Hepatocyte (in vitro differentiated cells): ENCODE results near the gene SLC12A5. TPM values are rescaled to one million over a fixed set of nuclear protein-coding genes. Genes with fewer than 3 reads are reported as not detected.

Source experiments
- DNase-seq: peaks from one replicate; pipeline ENCODE4 v3.0.0-alpha.2; 2016; ENCODE audit warnings: low spot score
- H2AFZ ChIP-seq: fragments of 200-600 bp; sonication (generic); 2 replicates; pipeline ENCODE4 v1.6.0; 2016; ENCODE audit warnings: antibody characterized with exemption, mild to moderate bottlenecking
- H3K27ac ChIP-seq: fragments of 200-600 bp; sonication (generic); 2 replicates; pipeline ENCODE4 v1.5.1; 2016; ENCODE audit warnings: mild to moderate bottlenecking
- H3K27me3 ChIP-seq: fragments of 200-600 bp; sonication (generic); 2 replicates; pipeline ENCODE4 v1.6.1; 2016
- H3K36me3 ChIP-seq: fragments of 200-600 bp; sonication (generic); replicated peaks from 2 replicates; pipeline ENCODE4 v1.5.1; 2016; ENCODE audit warnings: low read depth; ENCODE audit not compliant: insufficient read depth
- H3K4me1 ChIP-seq: fragments of 200-600 bp; sonication (generic); 2 replicates; pipeline ENCODE4 v1.5.1; 2016; ENCODE audit warnings: mild to moderate bottlenecking, moderate library complexity; ENCODE audit not compliant: insufficient read depth
- H3K4me2 ChIP-seq: fragments of 200-600 bp; sonication (generic); 2 replicates; pipeline ENCODE4 v1.6.0; 2016
- H3K4me3 ChIP-seq: fragments of 200-600 bp; sonication (generic); 2 replicates; pipeline ENCODE4 v1.5.1; 2016; ENCODE audit warnings: mild to moderate bottlenecking
- H3K79me2 ChIP-seq: fragments of 200-600 bp; sonication (generic); 2 replicates; pipeline ENCODE4 v1.6.0; 2017; ENCODE audit warnings: mild to moderate bottlenecking
- H3K9me2 ChIP-seq: fragments of 200-600 bp; sonication (generic); replicated peaks from 2 replicates; pipeline ENCODE4 v1.6.0; 2017; ENCODE audit warnings: mild to moderate bottlenecking; ENCODE audit not compliant: insufficient read depth
- H3K9me3 ChIP-seq: fragments of 200-600 bp; sonication (generic); 2 replicates; pipeline ENCODE4 v1.5.1; 2016; ENCODE audit warnings: low read depth, mild to moderate bottlenecking
- H4K20me1 ChIP-seq: fragments of 200-600 bp; sonication (generic); 2 replicates; pipeline ENCODE4 v1.6.0; 2016; ENCODE audit warnings: mild to moderate bottlenecking; ENCODE audit not compliant: insufficient read depth, poor library complexity, severe bottlenecking
- CTCF ChIP-seq: fragments of 200-600 bp; sonication (generic); IDR thresholded peaks from 2 replicates; pipeline ENCODE4 v1.5.1; 2016; ENCODE audit warnings: antibody characterized with exemption, mild to moderate bottlenecking; ENCODE audit not compliant: poor library complexity
- EZH2 ChIP-seq: fragments of 200-600 bp; sonication (generic); IDR thresholded peaks from 2 replicates; pipeline ENCODE4 v1.6.1; 2016; ENCODE audit warnings: antibody characterized with exemption, mild to moderate bottlenecking, borderline replicate concordance
- EZH2phosphoT487 ChIP-seq: fragments of 200-600 bp; sonication (generic); IDR thresholded peaks from one replicate; pipeline ENCODE4 v1.6.1; 2018; ENCODE audit warnings: antibody characterized with exemption, mild to moderate bottlenecking, low read depth, moderate library complexity; ENCODE audit not compliant: unreplicated experiment, severe bottlenecking
- WGBS: methylation state at CpG from one replicate; pipeline ENCODE4 v1.1.6; 2016; ENCODE audit warnings: low lambda C conversion rate; ENCODE audit errors: missing lambda C conversion rate; 5-methylcytosine and 5-hydroxymethylcytosine counted together
- polyA plus RNA-seq: library from polyadenylated mRNA; unstranded; fragments of >200 nt; fragmentation: Nextera tagmentation; extraction: Ambion mirVana; gene quantifications from 2 replicates; pipeline ENCODE4 v1.2.1, GENCODE V29; 2016
- total RNA-seq: library from RNA; depleted of rRNA; stranded (reverse); fragments of >200 nt; gene quantifications from 2 replicates; pipeline ENCODE4 v1.2.3, GENCODE V29; 2014

SLC12A5 gene
- total and polyA plus RNA-seq, 2 experiments from 2014 or later: 0.57 to 3.1 TPM

- TF ChIP-seq CTCF (no peak), EZH2 (no peak), EZH2phosphoT487 (no peak)
- Histone ChIP-seq H3K9me2 (no peaks in the 10 kb centered on the region), H4K20me1 (peaks cover 69% of the 10 kb centered on the region), H3K4me1 (peaks cover 20% of the 10 kb centered on the region), H3K36me3 (no peaks in the 10 kb centered on the region), H3K4me2 (no peak overlapping the region), H3K27ac (no peak overlapping the region), H3K4me3 (no peak overlapping the region), H3K27me3 (peaks cover 9% of the 10 kb centered on the region), H3K9me3 (no peaks in the 10 kb centered on the region), H2AFZ (no peak overlapping the region), H3K79me2 (peaks cover 5% of the 10 kb centered on the region)
- no peak for DNase-seq
- WGBS: 94% methylated on average over 4 of the region's 4 CpGs
Observed at GRCh38 chr20:46062151-46062550, 33.1 kb downstream of the SLC12A5 start.

DNA sequence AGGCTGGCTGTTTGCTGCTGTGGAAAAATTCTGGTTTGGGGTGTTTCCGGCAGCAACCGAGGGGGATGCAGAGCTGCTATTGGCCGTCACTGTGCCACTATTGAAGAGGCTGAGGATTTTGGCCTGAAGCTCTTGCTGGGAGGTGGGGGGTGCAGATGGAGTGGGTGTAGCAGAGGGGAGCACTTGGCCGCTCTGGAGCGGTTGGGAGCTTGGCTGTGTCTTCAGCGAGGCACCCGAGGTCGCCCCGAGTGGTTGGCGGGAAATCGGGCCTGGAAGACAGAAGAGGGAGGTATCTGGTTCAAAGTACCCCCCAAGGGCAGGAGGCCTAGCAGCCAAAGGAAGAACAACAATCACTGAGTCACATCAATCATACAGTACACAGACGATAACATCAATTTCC lies 33.6 kb downstream of the SLC12A5 start:
- Histone ChIP-seq H3K4me3 (no peak overlapping the region), H3K36me3 (no peaks in the 10 kb centered on the region), H3K27ac (no peak overlapping the region), H3K9me3 (no peaks in the 10 kb centered on the region), H3K4me2 (no peak overlapping the region), H3K27me3 (peaks cover 4% of the 10 kb centered on the region), H3K9me2 (no peaks in the 10 kb centered on the region), H4K20me1 (peaks cover 65% of the 10 kb centered on the region), H3K79me2 (peaks cover 6% of the 10 kb centered on the region), H2AFZ (no peak overlapping the region), H3K4me1 (peaks cover 16% of the 10 kb centered on the region)
- 93% methylated on average over 12 of the region's 12 CpGs for WGBS
- no peak for TF ChIP-seq EZH2phosphoT487
- no peak for TF ChIP-seq EZH2
- TF ChIP-seq CTCF: no peak
- DNase-seq: no peak

DNA sequence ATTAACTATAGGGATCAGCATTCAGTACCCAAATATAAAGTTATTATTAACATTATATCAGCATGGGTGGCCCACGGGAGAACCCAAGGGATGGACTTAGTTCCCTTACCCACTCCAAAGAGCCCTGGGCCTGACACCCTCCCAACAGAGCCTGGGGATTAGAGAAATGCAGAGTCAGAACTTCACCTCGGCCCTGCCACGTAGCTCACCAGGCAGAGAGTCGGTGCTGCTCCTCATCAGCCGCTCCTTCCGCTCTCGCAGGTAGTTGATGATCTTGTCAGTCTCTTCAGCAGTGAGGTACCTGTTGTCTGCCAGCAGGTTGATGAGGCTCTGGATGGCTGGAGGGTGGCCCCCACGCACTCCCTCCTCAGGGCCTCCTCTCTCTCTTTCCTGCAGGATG lies 34.1 kb downstream of the SLC12A5 start:
- 94% methylated on average over 8 of the region's 8 CpGs for WGBS
- Histone ChIP-seq H3K79me2 (peaks cover 6% of the 10 kb centered on the region), H3K27me3 (no peaks in the 10 kb centered on the region), H3K9me3 (no peaks in the 10 kb centered on the region), H4K20me1 (peaks cover 61% of the 10 kb centered on the region), H3K4me2 (no peak overlapping the region), H2AFZ (no peak overlapping the region), H3K36me3 (no peaks in the 10 kb centered on the region), H3K4me1 (peaks cover 12% of the 10 kb centered on the region), H3K4me3 (no peak overlapping the region), H3K9me2 (no peaks in the 10 kb centered on the region), H3K27ac (no peak overlapping the region)
- TF ChIP-seq CTCF: no peak
- no peak for TF ChIP-seq EZH2
- TF ChIP-seq EZH2phosphoT487: no peak
- DNase-seq: no peak

- H3K27me3 ChIP-seq: no peaks in the 10 kb centered on the region
- no peak overlapping the region for H3K4me2 ChIP-seq
- TF ChIP-seq CTCF: no peak
- no peak for TF ChIP-seq EZH2
- TF ChIP-seq EZH2phosphoT487: no peak
- peaks cover 6% of the 10 kb centered on the region for H3K79me2 ChIP-seq
- H3K9me3 ChIP-seq: no peaks in the 10 kb centered on the region
- H4K20me1 ChIP-seq: peaks cover 61% of the 10 kb centered on the region
- no peak overlapping the region for H3K4me3 ChIP-seq
- H3K9me2 ChIP-seq: no peaks in the 10 kb centered on the region
- H2AFZ ChIP-seq: no peak overlapping the region
- 94% methylated on average over 3 of the region's 3 CpGs for WGBS
- H3K27ac ChIP-seq: no peak overlapping the region
- DNase-seq: no peak
- H3K4me1 ChIP-seq: peaks cover 10% of the 10 kb centered on the region
- no peaks in the 10 kb centered on the region for H3K36me3 ChIP-seq
Observed at GRCh38 chr20:46063652-46064054, 34.6 kb downstream of the SLC12A5 start.
